ENCODE data around the gene CMTM8.

CMTM8 gene

DNA sequence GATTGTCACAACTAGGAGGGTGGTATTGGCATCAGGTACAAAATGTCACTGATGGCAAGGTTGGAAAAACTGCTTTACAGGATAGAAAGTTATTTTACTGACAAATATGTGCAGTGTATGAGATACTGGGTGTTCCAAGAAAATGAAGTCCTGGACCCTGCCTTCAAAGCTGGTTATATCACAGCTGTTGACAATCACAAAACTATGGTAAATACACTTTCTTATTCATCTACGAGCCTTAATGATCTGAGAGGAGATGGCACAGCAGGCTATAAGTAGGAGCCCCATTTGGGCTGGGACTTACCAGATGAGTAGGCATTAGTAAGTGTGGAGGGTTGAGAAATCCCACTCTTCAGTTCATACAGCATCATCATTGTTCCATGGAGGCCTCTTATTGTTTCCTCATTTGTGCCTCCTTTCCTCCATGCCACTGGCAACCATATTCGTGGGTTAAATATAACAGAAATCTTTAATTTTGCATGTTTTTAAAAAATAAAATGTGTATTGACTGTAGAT is 66.9 kb downstream of the CMTM8 start:
- no peak for DNase-seq (ENCODE audit: low spot score)
- FAIRE-seq: no peak

DNA sequence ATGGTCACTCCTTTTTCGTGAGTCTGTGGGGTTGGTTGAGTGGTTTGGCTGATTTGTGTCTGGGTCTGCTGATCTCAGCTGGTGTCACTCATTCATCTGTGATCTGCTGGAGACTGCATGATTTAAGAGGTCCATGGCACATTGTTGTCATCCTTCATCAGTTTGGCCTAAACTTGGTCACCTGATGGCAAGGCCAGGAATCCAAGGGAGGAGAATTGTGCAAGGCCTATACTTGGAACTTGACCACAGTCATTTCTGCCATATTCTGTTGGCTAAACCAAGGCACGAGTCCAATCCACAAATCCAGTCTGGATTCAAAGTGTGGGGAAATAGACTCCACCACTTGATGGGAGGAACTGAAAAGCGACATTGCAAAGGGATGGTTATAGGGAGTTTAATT is 67.6 kb downstream of the CMTM8 start:
- FAIRE-seq (no peak), DNase-seq (ENCODE audit: low spot score) (no peak)

DNA sequence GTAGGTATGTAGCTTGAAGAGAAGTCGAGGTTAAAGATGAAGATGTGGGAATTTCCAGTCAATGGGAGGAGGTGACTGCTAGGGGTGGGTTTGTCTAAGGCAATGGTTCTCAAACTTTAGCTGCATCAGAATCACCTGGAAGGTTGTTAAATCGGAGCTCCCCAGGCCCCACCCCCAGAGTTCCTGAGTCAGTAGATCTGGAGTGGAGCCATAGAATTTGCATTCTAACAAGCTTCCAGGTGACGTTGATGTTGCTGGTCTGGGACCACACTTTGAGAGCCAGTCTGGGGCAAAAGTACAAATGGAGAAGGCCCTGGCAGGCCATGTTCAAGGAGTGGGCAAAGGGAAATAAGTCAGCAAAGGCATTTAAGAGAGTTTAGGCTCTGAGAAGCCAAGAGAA is 69.1 kb downstream of the CMTM8 start:
- no peak for FAIRE-seq
- DNase-seq (ENCODE audit: low spot score): no peak

DNA sequence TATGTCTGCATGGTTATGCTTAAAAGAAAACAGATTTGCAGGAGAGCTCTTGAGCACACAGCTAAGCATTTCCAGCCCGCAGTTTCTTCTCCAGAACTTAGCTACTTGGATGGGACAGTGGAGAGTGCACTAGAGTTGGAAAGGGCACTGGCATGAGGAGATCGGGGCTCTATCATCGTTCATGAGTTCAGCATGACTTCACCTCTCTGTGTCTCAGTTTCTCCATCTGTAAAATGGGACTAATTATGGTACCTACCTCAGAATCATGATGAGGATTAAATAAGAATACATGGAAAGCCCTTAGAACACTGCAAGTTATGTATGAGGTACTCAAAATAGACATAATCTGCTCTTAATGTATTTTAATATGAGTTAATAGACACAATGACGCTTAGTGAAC is 69.9 kb downstream of the CMTM8 start:
- no peak for DNase-seq (ENCODE audit: low spot score)
- FAIRE-seq: no peak

DNA sequence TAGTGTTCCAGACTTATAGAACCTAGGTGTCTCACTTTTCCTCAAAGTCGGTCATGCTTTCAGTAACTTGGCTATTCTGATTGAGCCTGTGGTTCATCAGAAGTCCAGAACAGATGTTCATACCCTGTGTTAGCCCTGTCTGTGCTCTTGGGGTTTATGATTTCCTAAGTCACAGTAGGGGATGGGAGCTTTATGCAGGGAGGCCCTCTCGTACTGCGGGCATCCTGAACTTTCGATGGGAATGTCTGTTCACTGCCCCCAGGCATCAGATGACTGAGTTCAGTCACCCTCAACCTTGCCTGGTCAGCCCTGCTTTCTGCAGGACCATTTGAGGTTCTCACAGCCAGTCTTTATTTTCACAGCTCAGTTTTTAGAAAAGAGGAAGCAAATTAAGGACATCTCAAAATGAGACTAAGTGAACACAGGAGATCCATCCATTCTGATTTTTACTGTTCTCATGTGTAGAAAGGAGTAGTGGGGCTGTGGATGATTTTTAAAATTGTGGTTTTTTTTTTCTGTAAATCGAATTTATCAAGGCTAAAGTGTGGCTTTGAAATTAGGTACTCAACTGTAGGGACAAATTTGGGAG is 71.3 kb downstream of the CMTM8 start:
- FAIRE-seq: no peak
- DNase-seq (ENCODE audit: low spot score): no peak

DNA sequence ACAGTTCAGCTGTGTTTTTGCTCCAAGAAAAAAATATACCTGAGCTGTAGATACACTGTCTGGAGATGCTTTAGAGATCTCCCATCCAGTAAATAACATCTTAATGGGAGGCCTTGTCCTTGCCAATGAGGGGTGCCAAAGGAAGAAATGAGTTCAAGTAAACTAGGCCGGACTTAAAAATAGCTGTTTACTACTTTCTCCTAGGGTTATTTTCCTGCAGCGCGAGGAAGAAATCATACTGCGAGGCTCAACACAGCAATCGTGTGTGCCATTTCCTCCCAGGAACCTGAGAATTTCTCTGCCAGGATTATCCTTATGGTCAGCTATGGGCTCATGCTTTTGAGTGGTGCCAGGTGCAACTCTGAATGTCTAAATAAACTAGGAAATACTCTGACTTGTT is 71.9 kb downstream of the CMTM8 start:
- DNase-seq (ENCODE audit: low spot score) (no peak), FAIRE-seq (no peak)

DNA sequence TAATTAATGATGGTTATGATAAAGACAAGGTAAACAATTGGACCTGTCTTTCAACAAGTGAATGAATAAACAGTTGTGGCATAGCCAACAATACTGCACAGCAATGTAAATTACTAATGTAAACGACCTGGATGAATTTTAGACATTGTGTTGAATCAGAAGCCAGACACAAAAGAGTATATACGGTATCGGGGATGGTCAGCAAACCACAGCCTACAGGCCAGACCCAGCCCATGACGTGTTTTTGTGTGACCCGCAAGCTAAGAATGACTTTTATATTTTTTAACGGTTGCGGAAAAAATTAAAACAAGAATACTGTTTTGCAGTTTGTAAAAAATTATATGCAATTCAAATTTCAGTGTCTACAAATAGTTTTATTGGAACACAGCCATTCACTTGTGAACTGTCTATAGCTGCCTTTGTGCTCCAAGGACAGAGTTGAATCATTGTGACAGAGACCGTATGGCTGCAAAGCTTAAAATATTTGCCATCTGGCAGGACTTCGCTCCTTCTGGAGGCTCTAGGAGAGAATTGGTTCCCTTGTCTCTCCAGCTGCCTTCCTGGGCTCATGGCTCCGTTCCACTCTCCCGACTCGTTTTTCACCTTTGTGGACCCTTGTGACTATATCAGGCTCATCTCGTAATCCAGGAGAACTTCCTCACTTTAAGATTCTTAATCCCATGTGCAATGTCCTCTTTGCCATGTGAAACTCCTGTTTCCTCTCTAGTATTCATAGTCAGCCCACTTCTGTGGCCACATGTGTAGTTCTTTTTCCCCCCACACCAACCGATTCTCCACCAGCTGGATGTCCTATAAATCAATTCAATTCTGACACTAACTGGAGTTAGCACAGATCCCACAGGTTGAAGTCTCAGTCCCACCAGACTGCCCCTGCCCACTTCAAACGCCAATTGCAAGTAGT is 72.7 kb downstream of the CMTM8 start:
- FAIRE-seq (no peak), DNase-seq (ENCODE audit: low spot score) (no peak)

DNA sequence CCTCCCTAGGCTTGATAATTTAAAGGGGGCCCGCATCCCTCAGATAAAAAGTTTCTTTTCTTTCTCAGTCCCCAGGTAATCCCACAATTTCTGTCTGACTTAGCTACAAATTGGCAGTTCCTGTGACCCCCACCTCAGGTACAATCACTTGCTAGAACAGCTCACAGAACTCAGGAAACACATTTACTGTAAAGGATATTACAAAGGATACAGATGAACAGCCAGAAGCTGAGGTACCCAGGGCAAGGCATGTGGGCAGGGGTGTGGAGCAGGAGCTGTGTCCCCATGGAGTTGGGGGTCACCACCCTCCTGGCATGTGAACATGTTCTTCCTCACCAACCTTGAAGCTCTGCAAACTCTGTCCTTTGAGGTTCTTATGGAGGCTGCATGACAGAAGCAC is 73.8 kb downstream of the CMTM8 start:
- DNase-seq (ENCODE audit: low spot score) (no peak), FAIRE-seq (no peak)

DNA sequence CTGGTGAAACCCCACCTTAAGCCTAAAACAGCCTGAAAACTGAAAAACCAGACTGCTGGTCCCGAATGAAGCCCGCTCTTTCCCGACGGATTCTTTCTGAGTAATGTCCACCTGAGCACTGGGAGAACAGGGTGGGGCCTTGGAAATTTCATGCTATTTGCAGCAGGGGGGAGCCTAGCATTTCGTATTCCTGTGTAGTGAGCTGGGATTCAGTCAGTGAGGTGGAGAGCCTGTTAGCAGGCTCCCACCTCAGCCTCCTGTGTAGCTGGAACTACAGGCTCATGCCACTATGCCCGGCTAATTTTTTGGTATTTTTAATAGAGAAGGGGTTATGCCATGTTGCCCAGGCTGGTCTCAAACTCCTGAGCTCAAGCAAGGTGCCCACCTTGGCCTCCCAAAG is 74.7 kb downstream of the CMTM8 start:
- DNase-seq (ENCODE audit: low spot score) (no peak), FAIRE-seq (no peak)

DNA sequence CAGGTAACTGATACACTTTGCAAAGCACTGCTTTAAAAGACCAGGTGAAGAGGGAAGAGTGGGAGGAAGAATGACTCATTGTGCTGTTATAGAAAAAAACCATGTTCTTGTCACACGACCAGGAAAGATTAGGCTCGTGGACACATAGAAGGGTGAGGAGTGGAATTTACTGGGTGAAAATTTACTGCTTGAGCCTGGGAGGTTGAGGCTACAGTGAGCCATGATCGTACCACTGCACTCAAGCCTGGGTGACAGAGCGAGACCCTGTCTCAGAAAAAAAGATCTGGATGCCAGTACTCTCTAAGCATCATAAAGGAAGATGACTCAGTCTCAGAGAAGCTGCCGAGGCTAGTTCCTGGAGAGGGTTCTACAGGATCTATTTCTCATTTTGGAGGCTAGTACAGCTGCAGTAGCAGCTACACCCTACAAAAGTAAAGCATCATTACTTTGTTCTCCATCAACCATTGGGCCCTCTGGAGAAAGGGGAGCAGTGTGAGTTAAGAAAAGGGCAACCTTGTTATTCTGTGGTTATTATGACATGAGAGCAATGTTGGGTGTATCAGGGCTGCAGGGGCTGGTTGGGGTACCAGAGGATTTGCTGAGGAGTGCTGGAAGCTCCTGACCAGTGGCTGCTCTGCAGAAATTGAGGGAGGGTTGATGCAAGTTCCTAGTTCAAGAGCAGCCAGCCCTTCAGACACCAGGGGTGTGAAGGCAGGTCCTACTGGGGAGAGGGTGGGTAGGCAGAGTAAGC is 75.4 kb downstream of the CMTM8 start:
- DNase-seq (ENCODE audit: low spot score): peak; percentile 26
- FAIRE-seq: no peak

DNA sequence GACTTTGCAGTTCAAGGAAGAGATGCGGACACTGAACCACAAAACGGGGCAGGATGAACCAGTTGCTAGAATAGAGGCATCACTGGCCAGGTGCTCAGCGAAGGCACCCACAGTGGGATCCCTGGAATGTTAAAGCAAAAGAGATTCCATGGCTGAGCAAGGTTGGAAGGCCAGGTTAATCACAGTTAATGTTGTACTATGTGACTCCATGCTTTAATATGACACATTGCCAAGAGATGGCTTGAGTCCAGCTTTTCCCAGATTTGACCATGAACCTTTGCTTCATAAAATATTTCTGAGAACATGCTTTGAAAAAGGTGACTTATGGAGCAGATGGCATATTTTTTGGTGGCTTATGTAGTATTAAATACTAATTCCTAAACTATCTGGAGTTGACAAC is 77.0 kb downstream of the CMTM8 start:
- FAIRE-seq: peak; percentile 40
- peak; percentile 11 for DNase-seq (ENCODE audit: low spot score)

DNA sequence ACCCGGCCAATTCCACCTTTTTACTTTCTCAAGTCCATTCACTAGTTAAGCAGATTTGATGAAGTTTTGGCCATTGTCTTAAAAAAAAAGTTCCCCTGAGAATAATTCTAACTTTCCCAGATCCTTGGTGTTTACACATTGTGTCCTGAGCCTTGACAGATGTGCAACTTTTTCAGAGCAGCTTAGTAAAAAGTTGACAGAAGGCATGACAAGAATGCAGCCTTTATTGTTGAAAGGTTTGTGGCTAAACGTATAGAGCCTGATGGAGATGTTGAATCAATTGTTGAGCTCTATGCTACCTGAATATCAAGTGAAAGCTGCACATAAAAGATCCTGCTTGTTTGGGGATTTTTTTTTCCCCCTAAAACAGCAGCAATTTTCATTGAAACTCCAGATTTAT is 77.8 kb downstream of the CMTM8 start:
- FAIRE-seq (no peak), DNase-seq (ENCODE audit: low spot score) (no peak)

DNA sequence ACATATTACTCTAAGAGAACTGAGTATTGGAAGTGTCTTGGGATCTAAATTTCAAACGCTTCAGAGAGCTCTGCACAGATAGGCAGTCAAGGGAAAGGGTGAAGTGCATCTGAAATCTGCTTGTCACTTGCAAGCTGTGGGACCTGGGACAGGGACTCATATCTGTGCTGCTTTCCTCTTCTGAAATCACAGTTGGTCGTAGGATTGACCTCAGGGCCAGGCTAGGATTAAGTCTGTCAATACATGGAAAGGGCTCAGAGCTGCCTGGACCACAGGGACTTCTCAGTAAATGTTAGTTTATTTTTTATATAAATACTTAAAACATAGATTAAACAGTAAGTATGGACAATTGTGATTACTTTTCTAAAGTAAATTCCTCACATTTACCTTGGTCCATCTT is 78.5 kb downstream of the CMTM8 start:
- no peak for FAIRE-seq
- no peak for DNase-seq (ENCODE audit: low spot score)

DNA sequence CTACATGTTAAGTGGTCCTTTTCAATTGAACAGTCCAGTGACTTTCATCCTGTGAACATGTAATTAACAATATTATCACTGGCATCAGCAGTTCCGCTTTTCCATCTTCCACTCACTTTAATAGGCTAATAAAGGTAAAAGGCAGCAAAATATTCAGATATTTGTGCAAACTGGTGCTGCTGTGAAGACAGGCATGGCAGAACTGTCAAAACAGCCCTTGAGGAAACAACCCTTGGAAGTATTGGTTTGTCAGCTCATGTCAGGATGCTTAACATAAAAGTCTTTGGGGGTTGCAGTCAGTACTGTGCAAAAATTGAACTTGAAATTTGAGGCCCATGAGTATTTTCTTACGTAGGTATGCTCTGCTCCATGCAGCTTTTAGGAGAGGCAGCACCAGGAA is 81.1 kb downstream of the CMTM8 start:
- FAIRE-seq (no peak), DNase-seq (ENCODE audit: low spot score) (no peak)

DNA sequence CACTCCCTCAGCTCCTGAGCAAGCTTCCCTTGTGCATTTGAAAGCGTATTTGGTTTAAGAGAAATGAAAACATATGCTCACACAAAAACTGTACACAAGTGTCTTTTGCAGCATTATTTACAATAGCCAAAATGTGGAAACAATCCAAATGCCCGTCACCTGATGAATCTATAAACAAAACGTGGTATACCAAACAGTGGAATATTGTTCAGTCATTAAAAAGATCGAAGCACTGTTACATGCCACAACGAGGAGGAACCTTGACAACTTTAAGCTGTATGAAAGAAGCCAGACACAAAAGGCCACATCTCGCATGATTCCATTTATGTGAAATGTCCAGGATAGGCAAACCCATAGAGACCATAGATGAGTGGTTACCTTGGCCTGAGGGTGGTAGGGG is 81.6 kb downstream of the CMTM8 start:
- FAIRE-seq (no peak), DNase-seq (ENCODE audit: low spot score) (no peak)

DNA sequence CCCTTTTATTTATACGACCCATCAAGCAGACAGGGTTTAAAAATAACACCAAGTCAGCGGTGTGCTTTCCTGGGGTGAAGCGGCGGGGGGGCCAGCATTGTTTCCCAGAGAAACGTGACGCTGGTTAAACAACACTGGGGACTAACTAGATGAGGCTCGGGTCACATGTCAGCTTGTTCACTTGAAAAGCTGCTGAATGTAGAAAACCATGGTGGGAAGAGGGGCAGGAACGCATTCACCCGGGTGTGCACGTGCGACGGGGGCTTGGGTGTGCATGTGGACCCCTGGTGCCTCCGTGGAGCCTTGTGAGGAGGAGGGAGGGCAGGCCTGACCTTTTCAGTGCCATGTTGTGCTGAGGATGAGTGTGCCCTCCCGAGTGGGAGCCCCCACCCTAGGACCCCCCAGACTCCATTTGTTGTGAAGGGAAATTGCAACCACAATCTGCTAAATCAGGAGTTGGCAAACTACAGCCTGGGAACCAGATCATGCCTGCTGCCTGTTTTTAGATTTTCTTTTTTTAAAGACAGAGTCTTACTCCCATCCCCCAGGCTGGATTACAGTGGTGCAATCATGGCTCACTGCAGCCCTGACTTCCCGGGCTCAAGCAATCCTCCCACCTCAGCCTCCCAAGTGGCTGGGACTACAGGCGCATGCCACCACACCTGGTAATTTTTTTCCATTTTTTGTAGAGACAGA is 82.8 kb downstream of the CMTM8 start:
- no peak for FAIRE-seq
- DNase-seq (ENCODE audit: low spot score): no peak

DNA sequence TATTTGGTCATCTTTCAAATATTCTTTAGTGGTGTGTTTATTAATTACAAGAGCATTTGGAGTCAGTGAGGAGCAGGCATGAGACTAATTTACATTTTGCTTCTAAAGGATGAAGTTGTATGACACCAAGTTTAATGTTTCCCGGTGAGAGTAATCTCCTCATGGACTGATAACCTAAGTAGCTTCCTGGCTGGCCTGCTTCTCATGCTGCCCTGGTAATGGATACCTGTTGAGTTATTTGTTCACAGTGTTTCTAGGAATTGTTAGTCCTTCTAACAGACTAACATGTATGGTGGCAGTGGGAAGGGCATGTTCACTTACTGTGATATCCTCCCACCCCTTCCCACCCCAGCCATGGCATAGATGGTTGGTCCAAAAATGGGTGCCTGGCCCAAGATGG is 83.8 kb downstream of the CMTM8 start:
- FAIRE-seq (no peak), DNase-seq (ENCODE audit: low spot score) (no peak)

DNA sequence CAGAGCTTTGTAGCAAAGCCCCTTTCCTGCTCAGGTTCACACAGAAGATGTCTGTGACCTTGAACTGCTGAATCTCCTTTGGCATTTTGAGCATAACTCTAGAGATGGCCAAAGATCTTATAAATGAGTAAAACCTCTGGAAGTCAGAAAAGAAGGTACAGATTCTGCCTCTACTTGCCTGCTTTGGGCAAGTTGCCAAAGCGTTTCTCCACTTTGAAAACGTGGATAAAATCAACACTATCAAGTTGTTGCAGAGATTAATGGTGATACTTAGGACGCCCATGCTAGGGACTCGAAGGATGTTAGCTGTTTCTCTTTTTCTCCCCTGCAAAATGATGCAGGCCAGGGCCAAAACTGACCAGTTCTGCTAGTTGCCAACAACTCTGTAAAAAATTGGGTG is 85.1 kb downstream of the CMTM8 start:
- no peak for DNase-seq (ENCODE audit: low spot score)
- FAIRE-seq: no peak

DNA sequence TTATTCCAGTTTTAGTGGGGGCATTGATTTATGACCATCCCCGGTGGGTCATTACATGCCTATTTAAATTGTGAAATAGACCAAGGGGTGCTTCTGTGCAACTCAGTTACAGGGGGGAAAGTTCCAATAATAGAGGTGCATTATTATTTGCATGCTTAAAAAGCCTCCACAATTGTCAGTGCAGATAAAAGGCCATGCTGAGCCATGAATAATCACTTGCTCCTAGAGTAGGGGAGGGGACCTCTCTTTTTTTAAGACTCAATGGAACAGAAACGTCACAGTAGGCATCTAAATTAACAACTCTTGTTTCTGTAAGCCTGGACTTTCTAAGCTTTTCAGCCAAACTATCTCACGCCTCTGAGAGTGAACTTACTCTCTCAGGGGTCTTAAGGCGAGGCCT is 86.7 kb downstream of the CMTM8 start:
- FAIRE-seq (no peak), DNase-seq (ENCODE audit: low spot score) (no peak)

DNA sequence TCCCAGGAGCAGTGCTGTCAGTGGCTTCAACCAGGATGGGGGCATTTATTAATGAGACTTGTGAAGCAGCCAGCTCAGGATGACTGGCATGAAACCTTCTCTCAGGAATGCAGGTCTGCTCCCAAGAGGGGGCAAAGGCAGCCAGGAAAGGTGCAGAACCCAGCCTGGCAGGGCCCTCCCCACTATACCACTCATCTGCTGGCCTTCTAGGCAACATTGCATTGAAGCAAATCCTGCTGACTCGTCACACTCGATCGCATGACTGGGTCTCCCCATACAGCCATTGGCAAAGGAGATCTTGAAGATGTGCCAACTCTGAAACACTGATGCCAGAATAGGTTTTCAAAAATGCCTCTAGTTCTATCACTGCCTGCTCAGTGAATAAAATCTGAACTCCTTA is 87.4 kb downstream of the CMTM8 start:
- DNase-seq (ENCODE audit: low spot score): peak; percentile 40
- peak; percentile 52 for FAIRE-seq

DNA sequence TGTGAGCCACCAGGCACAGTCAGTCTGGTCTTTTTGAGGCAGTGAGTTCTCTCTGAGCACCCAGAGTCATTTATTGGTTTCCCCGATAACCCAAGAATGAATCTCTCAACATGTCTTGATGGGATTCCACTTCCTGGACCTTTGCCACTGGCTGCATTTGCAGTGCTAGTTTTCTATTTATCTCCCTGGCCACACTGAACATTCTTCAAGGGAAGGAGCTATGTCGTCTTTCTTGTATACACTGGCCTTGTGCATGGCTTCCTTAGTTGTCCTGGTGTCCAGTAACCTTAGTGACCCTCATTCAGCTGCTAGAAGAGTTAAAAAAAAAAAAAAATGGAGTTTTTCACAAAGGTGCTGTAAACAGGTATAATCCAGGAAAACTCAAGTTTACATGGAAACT is 88.3 kb downstream of the CMTM8 start:
- DNase-seq (ENCODE audit: low spot score) (no peak), FAIRE-seq (no peak)

DNA sequence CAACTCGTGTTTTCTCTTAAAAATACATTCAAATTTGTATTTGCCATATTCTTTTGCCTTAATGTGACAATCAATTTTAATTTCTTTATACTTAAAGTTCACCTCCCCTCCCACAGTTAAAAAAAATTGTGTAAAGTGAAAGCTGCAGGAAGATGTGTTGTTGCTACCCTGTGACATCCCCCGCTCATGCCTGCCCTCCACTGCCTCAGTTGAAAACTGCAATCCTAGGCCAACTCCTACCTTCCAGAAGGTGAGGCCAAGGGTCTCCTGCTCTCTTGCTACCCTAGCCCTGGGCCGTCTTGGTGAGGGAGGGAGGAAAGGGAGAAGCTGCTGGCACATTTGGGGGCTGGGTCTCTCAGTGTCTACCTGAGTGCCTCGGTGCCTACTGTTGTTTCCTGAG is 96.2 kb downstream of the CMTM8 start:
- DNase-seq (ENCODE audit: low spot score) (no peak), FAIRE-seq (no peak)

Measured in RCC 7860 (cell line).